Measurements from ENCODE around the gene ARHGAP8. TPM values are rescaled to one million over a fixed set of nuclear protein-coding genes. Genes with fewer than 3 reads are reported as not detected.

ARHGAP8 gene
- total RNA-seq, 1 donor from 2014 or later: 1.4 TPM

DNA sequence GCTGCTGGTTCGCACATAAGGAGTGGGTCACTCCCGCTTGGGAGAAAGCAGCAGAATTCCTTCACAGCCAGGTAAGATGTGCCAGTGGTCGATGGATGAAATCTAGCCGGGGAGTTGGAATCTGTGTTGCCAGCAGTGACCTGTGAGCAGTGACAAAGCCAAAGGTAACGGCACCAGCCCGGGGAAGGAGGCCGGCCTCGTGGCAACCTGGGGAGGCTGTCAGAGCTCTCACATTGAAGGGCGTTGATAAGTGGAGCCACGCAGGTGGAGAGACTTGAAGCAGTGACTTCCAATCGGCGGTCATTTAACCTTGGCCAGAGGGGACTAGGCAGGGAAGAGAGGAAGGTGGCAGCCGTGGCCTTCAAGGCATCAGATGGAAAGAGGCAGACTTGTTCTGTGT, 58.8 kb downstream of the ARHGAP8 start:
- H3K27me3 Mint-ChIP-seq (ENCODE audit: insufficient read depth): no peaks in the 10 kb centered on the region
- H3K4me1 Mint-ChIP-seq (ENCODE audit: low read depth): no peaks in the 10 kb centered on the region

DNA sequence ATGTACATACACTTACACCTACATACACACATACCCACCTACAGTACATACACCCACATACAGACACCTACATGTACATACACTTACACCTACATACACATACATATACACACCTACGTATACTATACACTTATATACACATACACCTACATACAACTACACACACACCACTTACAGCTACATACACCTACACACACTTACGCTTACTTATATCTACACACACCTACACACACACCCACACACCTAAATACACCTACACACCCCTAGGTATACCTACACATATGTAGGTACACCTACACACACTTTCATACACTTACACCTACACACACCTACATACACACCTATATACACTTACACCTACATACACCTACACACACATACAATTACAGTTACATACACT, 61.0 kb downstream of the ARHGAP8 start:
- intact Hi-C loops (cut with micrococcal nuclease): no loop called here
- Mint-ChIP-seq H3K36me3 (ENCODE audit: low read depth) (no peaks in the 10 kb centered on the region), H3K27ac (no peak overlapping the region), H3K4me3 (no peak overlapping the region), H3K9me3 (no peaks in the 10 kb centered on the region), H3K4me1 (ENCODE audit: low read depth) (no peaks in the 10 kb centered on the region), H3K27me3 (ENCODE audit: insufficient read depth) (no peaks in the 10 kb centered on the region)
- DNase-seq (ENCODE audit: low spot score): no peak

More for the DNA sequence above, 58.8 kb downstream of the ARHGAP8 start:
- no peaks in the 10 kb centered on the region for H3K9me3 Mint-ChIP-seq
- intact Hi-C loops (cut with micrococcal nuclease): no loop called here
- DNase-seq (ENCODE audit: low spot score): no peak
- no peak overlapping the region for H3K27ac Mint-ChIP-seq
- no peaks in the 10 kb centered on the region for H3K36me3 Mint-ChIP-seq (ENCODE audit: low read depth)
- no peak overlapping the region for H3K4me3 Mint-ChIP-seq

DNA sequence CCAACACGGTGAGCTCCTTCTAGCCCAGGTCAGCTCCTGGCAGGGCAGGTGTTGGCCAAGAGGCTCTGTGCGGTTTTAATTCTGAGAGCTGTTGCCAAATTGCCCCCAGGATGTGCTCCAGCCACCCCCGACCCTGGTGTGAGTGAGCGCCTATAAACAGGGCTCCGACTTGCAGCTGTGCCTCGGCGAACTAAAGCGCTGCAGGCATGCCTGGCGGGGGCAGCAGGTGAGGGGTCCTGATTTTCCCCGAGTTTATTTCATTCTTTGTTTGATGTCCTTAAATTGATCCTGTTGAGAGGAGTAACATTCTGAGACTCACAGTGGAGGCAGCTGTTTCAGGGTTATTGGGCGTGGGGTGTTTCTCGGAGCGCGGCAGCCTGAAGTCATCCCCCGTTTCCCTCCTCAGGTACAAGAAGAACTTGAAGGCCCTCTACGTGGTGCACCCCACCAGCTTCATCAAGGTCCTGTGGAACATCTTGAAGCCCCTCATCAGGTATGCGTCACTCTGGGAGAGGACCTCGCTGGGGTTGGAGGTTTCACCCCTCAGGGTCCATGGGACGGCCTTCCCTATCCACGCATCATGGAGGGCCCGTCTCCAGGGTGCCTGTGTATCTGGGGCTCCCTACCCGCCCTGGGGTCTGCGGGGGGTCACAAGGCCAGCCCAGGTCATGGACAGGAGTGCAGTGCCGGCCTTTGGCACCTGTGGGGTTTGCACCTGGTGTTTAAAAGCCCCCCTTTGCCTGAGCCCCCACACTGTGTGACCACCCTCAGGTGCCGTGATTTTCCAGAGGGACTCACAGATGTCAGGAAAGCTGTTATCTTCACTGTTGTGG, 62.1 kb downstream of the ARHGAP8 start:
- no peak overlapping the region for H3K4me3 Mint-ChIP-seq
- H3K9me3 Mint-ChIP-seq: no peaks in the 10 kb centered on the region
- H3K36me3 Mint-ChIP-seq (ENCODE audit: low read depth): no peaks in the 10 kb centered on the region
- H3K4me1 Mint-ChIP-seq (ENCODE audit: low read depth): no peaks in the 10 kb centered on the region
- H3K27ac Mint-ChIP-seq: no peak overlapping the region
- DNase-seq (ENCODE audit: low spot score): no peak
- intact Hi-C loops (cut with micrococcal nuclease): no loop called here
- H3K27me3 Mint-ChIP-seq (ENCODE audit: insufficient read depth): no peaks in the 10 kb centered on the region

DNA sequence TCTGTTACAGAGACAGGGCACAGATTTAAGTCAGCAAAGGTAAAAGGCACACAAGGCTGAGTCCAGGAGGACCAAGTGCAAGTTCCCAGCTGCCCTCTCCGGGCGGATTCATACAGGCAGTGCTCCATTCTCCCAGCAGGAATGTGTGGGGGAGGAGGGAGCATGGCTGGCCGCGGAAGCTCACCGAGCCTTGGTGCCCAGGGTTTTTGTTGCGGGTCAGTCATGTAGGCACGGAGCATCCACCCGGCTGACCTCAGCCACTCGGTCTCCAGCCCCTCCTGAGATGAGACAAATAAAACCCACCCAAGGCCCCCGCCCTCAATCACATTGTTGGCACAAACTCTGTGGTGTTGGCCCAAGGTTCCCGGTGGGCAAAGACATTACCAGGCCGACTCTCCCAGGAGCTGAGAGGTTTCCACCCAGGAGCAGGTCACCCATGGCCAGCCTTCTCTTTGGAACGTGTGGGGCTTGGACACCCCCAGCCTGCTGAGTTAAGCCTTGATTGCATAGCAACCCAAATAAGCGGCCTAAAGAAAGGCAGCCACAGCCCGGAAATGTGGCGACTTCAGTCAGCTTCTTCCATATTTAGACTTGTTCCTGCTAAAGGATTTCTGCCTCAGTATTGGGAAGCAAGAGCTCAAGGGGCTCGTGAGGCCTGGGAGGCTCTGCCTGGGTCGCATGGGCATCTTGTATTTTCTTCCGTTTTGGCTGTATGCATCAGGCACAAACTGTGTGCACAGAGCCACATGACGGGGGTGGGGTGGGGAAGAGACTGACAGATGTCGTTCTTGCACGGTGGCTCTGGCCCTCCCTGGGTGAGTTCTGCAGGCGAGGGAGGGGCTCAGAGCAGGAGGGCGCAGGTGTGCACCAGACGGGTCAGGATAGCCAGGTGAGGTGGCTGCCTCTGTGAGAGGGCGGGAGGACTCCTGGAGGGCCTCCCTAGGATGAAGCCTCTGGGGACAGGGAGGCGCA, 63.0 kb downstream of the ARHGAP8 start:
- intact Hi-C loops (cut with micrococcal nuclease): no loop called here
- H3K4me1 Mint-ChIP-seq (ENCODE audit: low read depth): no peaks in the 10 kb centered on the region
- H3K36me3 Mint-ChIP-seq (ENCODE audit: low read depth): no peaks in the 10 kb centered on the region
- H3K27ac Mint-ChIP-seq: no peak overlapping the region
- DNase-seq (ENCODE audit: low spot score): no peak
- H3K4me3 Mint-ChIP-seq: no peak overlapping the region
- H3K27me3 Mint-ChIP-seq (ENCODE audit: insufficient read depth): no peaks in the 10 kb centered on the region
- H3K9me3 Mint-ChIP-seq: no peaks in the 10 kb centered on the region

DNA sequence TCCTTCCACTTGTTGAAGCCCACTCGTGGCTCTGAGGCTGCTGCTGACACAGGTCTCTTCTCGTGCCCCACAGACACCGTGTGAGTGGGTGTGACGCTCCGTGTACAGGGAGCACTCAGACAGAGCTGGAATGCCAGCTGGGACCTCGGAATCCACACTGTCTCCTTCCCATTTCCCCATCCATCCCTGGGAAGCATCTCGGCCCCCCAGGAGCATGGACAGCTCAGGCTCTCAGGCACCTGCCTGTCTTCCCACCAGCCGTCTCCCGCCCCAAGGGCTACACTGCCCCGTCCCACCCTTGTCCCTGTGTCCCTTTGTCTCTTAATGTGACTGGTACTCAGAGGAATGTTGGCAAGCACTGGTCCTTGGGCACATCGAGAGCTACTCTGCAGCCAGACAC, 63.8 kb downstream of the ARHGAP8 start:
- Mint-ChIP-seq H3K9me3 (no peaks in the 10 kb centered on the region), H3K4me3 (no peak overlapping the region), H3K36me3 (ENCODE audit: low read depth) (no peaks in the 10 kb centered on the region), H3K4me1 (ENCODE audit: low read depth) (no peaks in the 10 kb centered on the region), H3K27me3 (ENCODE audit: insufficient read depth) (no peaks in the 10 kb centered on the region), H3K27ac (no peak overlapping the region)
- intact Hi-C loops (cut with micrococcal nuclease): no loop called here
- DNase-seq (ENCODE audit: low spot score): no peak

DNA sequence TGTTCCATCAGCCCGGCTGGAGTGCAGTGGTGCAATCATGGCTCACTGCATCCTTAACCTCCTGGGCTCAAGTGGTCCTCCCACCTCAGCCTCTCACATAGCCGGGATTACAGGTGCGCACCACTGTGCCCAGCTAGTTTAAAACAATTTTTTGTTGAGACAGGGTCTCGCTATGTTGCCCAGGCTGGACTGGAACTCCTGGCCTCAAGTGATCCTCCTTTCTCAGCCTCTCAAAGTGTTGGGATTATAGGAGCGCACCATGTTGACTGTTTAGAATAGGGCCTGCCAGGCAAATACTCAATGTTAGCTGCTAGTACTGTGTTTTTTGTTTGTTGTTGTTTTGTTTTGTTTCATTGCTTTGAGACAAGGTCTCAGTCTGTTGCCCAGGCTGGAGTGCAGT, 66.4 kb downstream of the ARHGAP8 start:
- Mint-ChIP-seq H3K9me3 (no peaks in the 10 kb centered on the region), H3K36me3 (ENCODE audit: low read depth) (no peaks in the 10 kb centered on the region), H3K4me1 (ENCODE audit: low read depth) (no peaks in the 10 kb centered on the region), H3K4me3 (no peak overlapping the region), H3K27ac (no peak overlapping the region), H3K27me3 (ENCODE audit: insufficient read depth) (no peaks in the 10 kb centered on the region)
- no peak for DNase-seq (ENCODE audit: low spot score)
- intact Hi-C loops (cut with micrococcal nuclease): no loop called here

DNA sequence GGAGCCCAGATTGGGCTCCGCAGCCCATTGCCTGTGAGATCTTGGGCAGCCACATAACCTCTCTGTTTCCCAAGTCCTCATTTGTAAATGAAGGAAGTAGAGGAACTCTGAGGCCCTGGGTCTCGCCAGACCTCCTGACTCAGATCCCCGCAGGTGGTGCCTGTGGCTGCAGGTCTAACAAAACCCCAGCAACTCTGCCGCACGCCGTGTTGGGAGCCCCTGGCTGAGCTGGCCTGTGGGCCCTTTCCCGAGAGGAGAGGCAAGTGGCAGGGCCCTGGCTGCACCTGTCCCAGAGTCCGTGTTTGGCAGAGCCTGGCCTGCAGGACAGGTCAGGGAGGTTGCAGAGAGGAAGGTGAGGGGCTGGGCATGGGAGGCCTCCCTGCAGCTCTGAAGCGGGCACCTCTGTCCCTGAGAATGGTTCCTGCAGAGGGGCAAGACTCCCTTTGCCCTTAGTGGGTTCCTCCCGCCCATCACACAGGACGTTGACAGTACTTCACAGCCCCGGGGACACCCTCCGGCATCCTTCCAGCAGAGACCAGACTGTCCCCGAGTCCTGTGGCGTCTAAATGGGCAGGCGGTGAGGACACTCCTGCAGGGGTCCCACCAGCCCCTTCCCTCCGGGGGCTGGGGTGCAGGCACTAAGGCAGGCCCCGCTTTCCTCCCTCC, 67.7 kb downstream of the ARHGAP8 start:
- Mint-ChIP-seq H3K27me3 (ENCODE audit: insufficient read depth) (no peaks in the 10 kb centered on the region), H3K27ac (no peak overlapping the region), H3K4me3 (no peak overlapping the region), H3K4me1 (ENCODE audit: low read depth) (no peaks in the 10 kb centered on the region), H3K36me3 (ENCODE audit: low read depth) (no peaks in the 10 kb centered on the region), H3K9me3 (no peaks in the 10 kb centered on the region)
- intact Hi-C loops (cut with micrococcal nuclease): loop anchor here (1.0 to 5.0 kb wide), 2 partner anchors 262 to 276 kb away; no protein-coding TSS in a partner anchor
- no peak for DNase-seq (ENCODE audit: low spot score)

DNA sequence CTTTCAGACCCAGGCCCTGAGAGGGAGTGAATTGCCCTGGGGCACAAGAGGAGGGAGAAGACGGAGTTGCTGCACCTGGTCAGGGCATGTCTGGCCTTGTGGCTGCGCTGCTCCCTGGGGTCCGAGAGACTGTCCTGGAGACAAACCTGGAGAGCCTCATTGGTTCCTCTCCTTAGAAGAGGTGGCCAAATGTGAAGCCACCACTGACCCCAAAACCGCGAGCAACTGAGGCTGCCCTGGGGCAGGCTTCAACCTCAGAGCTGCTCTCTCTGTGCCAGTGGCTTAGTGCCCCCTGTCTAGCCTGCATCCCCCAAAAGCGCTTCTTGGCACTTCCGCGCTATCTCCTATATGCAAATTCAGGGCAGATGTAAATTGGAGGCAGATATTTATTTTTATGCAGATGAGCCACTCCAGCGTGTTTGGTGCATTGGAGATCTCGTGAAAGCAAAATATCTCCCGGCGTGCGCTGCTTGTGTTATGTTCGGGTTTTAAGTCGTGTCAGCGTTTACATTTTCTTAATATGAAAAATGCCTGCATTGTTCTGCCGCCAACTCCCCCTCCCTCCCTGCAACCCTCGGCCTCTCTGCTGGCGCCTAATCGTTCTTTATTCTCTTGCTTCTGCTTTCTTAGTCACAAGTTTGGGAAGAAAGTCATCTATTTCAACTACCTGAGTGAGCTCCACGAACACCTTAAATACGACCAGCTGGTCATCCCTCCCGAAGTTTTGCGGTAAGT, 69.5 kb downstream of the ARHGAP8 start:
- no peak overlapping the region for H3K4me3 Mint-ChIP-seq
- no peak for DNase-seq (ENCODE audit: low spot score)
- H3K36me3 Mint-ChIP-seq (ENCODE audit: low read depth): no peaks in the 10 kb centered on the region
- no peaks in the 10 kb centered on the region for H3K9me3 Mint-ChIP-seq
- H3K27me3 Mint-ChIP-seq (ENCODE audit: insufficient read depth): no peaks in the 10 kb centered on the region
- intact Hi-C loops (cut with micrococcal nuclease): loop anchor here (5.0 kb wide), 1 partner anchor 260 kb away; no protein-coding TSS in a partner anchor
- no peak overlapping the region for H3K27ac Mint-ChIP-seq
- H3K4me1 Mint-ChIP-seq (ENCODE audit: low read depth): no peaks in the 10 kb centered on the region

DNA sequence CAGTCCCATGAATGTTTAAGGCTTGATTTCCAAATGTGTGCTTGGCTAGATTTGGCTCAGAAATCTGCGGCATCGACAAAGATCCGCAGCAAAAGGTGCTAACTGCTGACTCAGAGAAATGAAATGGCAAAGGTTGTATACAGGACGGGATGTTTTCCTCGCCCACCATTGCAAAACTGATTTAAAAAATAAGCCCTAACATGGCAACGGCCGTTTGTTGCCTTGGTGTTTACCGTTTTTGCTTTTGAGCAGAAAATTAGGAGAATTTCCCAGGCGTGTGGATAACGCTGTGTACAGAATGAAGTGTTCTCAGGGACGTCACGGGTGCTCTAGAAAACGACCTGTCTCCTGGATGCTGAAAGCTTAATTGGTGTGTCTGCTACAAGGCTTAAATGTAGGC, 70.2 kb downstream of the ARHGAP8 start:
- DNase-seq (ENCODE audit: low spot score): no peak
- no peak overlapping the region for H3K27ac Mint-ChIP-seq
- H3K4me3 Mint-ChIP-seq: no peak overlapping the region
- H3K4me1 Mint-ChIP-seq (ENCODE audit: low read depth): no peaks in the 10 kb centered on the region
- H3K9me3 Mint-ChIP-seq: no peaks in the 10 kb centered on the region
- intact Hi-C loops (cut with micrococcal nuclease): loop anchor here (5.0 kb wide), 1 partner anchor 260 kb away; no protein-coding TSS in a partner anchor
- no peaks in the 10 kb centered on the region for H3K36me3 Mint-ChIP-seq (ENCODE audit: low read depth)
- no peaks in the 10 kb centered on the region for H3K27me3 Mint-ChIP-seq (ENCODE audit: insufficient read depth)

DNA sequence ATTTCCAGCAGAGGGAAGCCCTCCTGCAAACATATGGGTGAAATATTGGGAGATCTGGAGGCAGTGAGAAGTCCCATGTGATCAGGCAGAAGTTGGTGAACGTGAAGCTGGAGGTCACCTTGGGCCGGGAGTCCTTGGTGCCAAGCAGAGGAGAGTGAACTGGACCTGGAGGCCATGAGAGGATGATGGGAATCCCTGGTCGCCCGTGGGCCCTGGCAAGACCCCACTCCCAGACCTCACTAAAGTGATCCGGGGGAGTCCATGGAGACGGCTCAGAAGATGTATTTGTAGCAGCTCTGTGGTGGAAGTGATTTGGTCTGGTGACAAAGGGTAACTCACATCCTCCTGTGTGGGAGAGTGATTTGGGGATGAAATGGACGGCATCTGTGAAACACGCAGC, 71.0 kb downstream of the ARHGAP8 start:
- no peak overlapping the region for H3K27ac Mint-ChIP-seq

DNA sequence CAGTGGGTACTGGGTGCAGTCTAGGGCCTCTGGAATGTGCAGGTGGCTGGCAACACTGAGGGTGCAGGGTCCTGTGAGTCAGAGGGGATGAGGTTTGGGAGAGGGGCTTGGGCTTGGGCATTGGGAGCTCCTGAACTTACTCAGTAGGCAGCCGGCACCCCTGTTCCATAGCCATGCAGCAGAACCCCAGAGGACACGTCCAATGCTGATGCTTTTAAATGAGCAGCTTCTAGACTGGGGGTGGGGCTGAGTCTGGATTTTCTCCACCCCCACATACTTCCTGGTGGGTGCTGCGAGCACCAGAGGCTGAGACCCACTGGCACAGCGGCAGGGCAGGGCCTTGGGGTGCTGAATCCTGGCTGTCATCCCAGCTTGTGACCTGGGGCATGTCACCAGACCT, 71.4 kb downstream of the ARHGAP8 start:
- H3K4me3 Mint-ChIP-seq: no peak overlapping the region
- intact Hi-C loops (cut with micrococcal nuclease): loop anchor here (5.0 kb wide), 1 partner anchor 258 kb away; no protein-coding TSS in a partner anchor
- DNase-seq (ENCODE audit: low spot score): no peak
- H3K9me3 Mint-ChIP-seq: no peaks in the 10 kb centered on the region
- H3K36me3 Mint-ChIP-seq (ENCODE audit: low read depth): no peaks in the 10 kb centered on the region
- H3K4me1 Mint-ChIP-seq (ENCODE audit: low read depth): no peaks in the 10 kb centered on the region
- no peaks in the 10 kb centered on the region for H3K27me3 Mint-ChIP-seq (ENCODE audit: insufficient read depth)
- no peak overlapping the region for H3K27ac Mint-ChIP-seq

More for the DNA sequence above, 71.0 kb downstream of the ARHGAP8 start:
- Mint-ChIP-seq H3K9me3 (no peaks in the 10 kb centered on the region), H3K36me3 (ENCODE audit: low read depth) (no peaks in the 10 kb centered on the region), H3K4me3 (no peak overlapping the region), H3K27me3 (ENCODE audit: insufficient read depth) (no peaks in the 10 kb centered on the region), H3K4me1 (ENCODE audit: low read depth) (no peaks in the 10 kb centered on the region)
- intact Hi-C loops (cut with micrococcal nuclease): loop anchor here (5.0 kb wide), 1 partner anchor 259 kb away; no protein-coding TSS in a partner anchor
- DNase-seq (ENCODE audit: low spot score): no peak

DNA sequence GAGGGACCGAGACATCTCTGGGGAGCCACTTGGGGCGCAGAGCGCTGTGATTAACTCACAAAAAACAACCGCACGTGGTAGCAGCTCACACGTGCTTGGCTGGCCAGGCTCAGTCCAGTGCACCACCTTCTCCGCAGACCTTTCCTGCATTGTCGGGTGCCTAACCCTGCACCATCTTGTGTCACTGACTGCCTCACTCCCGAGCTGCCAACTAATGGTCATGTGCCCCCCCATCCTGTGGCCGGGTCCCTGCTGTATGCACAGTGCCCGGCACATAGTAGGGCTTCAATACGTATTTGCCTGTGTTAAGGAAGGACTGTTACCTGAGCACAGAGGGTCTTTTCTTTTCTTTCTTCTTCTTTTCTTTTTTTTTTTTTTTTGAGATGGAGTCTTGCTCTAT, 71.9 kb downstream of the ARHGAP8 start:
- Mint-ChIP-seq H3K36me3 (ENCODE audit: low read depth) (no peaks in the 10 kb centered on the region), H3K9me3 (no peaks in the 10 kb centered on the region), H3K27ac (no peak overlapping the region), H3K27me3 (ENCODE audit: insufficient read depth) (no peaks in the 10 kb centered on the region), H3K4me3 (no peak overlapping the region), H3K4me1 (ENCODE audit: low read depth) (no peaks in the 10 kb centered on the region)
- no peak for DNase-seq (ENCODE audit: low spot score)
- intact Hi-C loops (cut with micrococcal nuclease): loop anchor here (5.0 kb wide), 1 partner anchor 258 kb away; no protein-coding TSS in a partner anchor
